HepG2 (cell line): ENCODE results near the gene AHCYL2. TPM values are rescaled to one million over a fixed set of nuclear protein-coding genes. Genes with fewer than 3 reads are reported as not detected.

Experiments
- ATAC-seq: fragments of 200-7000 bp; cut with Tn5 transposase; 3 replicates; pipeline ENCODE4 v1.9.1; 2020; ENCODE audit warnings: mild to moderate bottlenecking, moderate library complexity
- BruUV-seq: library from RNA; stranded (reverse); fragments of 400-500 nt; replicated peaks from 2 replicates; lab custom pipeline; 2021; lab: Mats Ljungman, UMichigan
- CTCF ChIA-PET: fragments of 300-600 bp; formaldehyde crosslinking; extraction: SDS; loops from one replicate; lab custom pipeline; 2021; ENCODE audit warnings: low total read pairs, inconsistent platforms, low intra/inter-chr PET ratio; lab: Yijun Ruan, JAX
- POLR2A ChIA-PET: fragments of 350-600 bp; sonication (Branson Sonifier 250); formaldehyde crosslinking; loops from one replicate; lab custom pipeline; 2020; ENCODE audit warnings: antibody characterized with exemption, inconsistent platforms; lab: Yijun Ruan, JAX
- DNase-seq: peaks from one replicate; pipeline ENCODE4 v3.0.0-alpha.2; 2015; ENCODE audit warnings: low spot score
- FAIRE-seq: peaks from 3 replicates; lab custom pipeline; 2011; peaks lifted over from hg19 to GRCh38; lab: Jason Lieb, UNC
- H2AFZ ChIP-seq: one replicate; pipeline ENCODE4 v1.6.1; 2011; ENCODE audit warnings: low read length, inconsistent platforms
- H3K27ac ChIP-seq: fragments of 300-600 bp; 3 replicates; pipeline ENCODE4 v1.8.0; 2011; ENCODE audit warnings: mixed run types, mild to moderate bottlenecking, mixed read lengths, low read length, inconsistent platforms; ENCODE audit not compliant: insufficient read depth; ENCODE audit errors: extremely low read length
- H3K27me3 ChIP-seq, 2 experiments: fragments of 200-600 bp in 1 of 2; 2 replicates in 1 of 2; 3 replicates in 1 of 2; pipeline versions ENCODE4 v1.6.0 to v1.8.0; 2011; ENCODE audit warnings: low read length in 2 of 2, mild to moderate bottlenecking in 2 of 2, moderate library complexity in 2 of 2, inconsistent platforms in 1 of 2; ENCODE audit not compliant: insufficient read depth in 2 of 2, control insufficient read depth in 1 of 2
- H3K36me3 ChIP-seq, 2 experiments: fragments of 200-600 bp in 1 of 2; replicated peaks in 1 of 2; 2 replicates in 1 of 2; 3 replicates in 1 of 2; pipeline versions ENCODE4 v1.5.1 to v1.8.0; 2011; ENCODE audit warnings: low read length in 2 of 2, inconsistent platforms in 1 of 2; ENCODE audit not compliant: insufficient read depth in 2 of 2, control insufficient read depth in 1 of 2
- H3K4me1 ChIP-seq: 2 replicates; pipeline ENCODE4 v1.5.1; 2012; ENCODE audit warnings: low read length, inconsistent platforms; ENCODE audit not compliant: insufficient read depth
- H3K4me2 ChIP-seq: 2 replicates; pipeline ENCODE4 v1.6.0; 2011; ENCODE audit warnings: low read depth, low read length, inconsistent platforms
- H3K4me3 ChIP-seq, 3 experiments: fragments of 200-600 bp in 1 of 3; sonication (generic), shearing (Covaris generic) in 1 of 3; replicated peaks in 1 of 3; 2 replicates each; pipeline ENCODE4 v1.5.1; 2011 to 2016; ENCODE audit warnings: low read length in 3 of 3, inconsistent platforms in 2 of 3, low read depth in 2 of 3, mild to moderate bottlenecking in 2 of 3, control low read depth in 1 of 3, mixed read lengths in 1 of 3; ENCODE audit not compliant: insufficient read depth in 1 of 3
- H3K79me2 ChIP-seq: one replicate; pipeline ENCODE4 v1.6.1; 2011; ENCODE audit warnings: low read length, inconsistent platforms; ENCODE audit not compliant: insufficient read depth
- H3K9ac ChIP-seq: 2 replicates; pipeline ENCODE4 v1.6.0; 2011; ENCODE audit warnings: mild to moderate bottlenecking, low read depth, low read length, inconsistent platforms; ENCODE audit not compliant: insufficient read depth
- H3K9me3 ChIP-seq: 2 replicates; pipeline ENCODE4 v1.5.1; 2012; ENCODE audit warnings: mild to moderate bottlenecking, low read length
- H4K20me1 ChIP-seq: 2 replicates; pipeline ENCODE4 v1.6.0; 2011; ENCODE audit warnings: inconsistent platforms, mild to moderate bottlenecking, low read length, moderate library complexity; ENCODE audit not compliant: insufficient read depth
- AFF4 ChIP-seq: sonication (generic); formaldehyde crosslinking; IDR thresholded peaks from 2 replicates; pipeline ENCODE4 v1.4.0; 2020; ENCODE audit warnings: missing genetic modification reagents
- JDP2 ChIP-seq: sonication (generic); formaldehyde crosslinking; IDR thresholded peaks from 2 replicates; pipeline ENCODE4 v1.8.1; 2022; ENCODE audit warnings: missing genetic modification reagents, borderline replicate concordance
- JUNB ChIP-seq: sonication (generic); formaldehyde crosslinking; IDR thresholded peaks from 2 replicates; pipeline ENCODE4 v1.8.0; 2022; ENCODE audit warnings: missing genetic modification reagents, mild to moderate bottlenecking, borderline replicate concordance
- MAFK ChIP-seq, 2 experiments: IDR thresholded peaks in 1 of 2; conservative IDR thresholded peaks in 1 of 2; 2 replicates each; pipeline ENCODE4 v1.6.1; 2011; ENCODE audit warnings: improper control_type of control experiment in 2 of 2, low read length in 2 of 2
- NFKB2 ChIP-seq: sonication (generic); formaldehyde crosslinking; IDR thresholded peaks from 2 replicates; pipeline ENCODE4 v1.4.0; 2020; ENCODE audit warnings: missing genetic modification reagents, borderline replicate concordance
- RCOR2 ChIP-seq: IDR thresholded peaks from 2 replicates; pipeline ENCODE4 v1.6.1; 2016; ENCODE audit warnings: missing biosample characterization, missing genetic modification reagents
- SKI ChIP-seq: fragments of 450-650 bp; IDR thresholded peaks from one replicate; pipeline ENCODE4 v1.6.1; 2018; ENCODE audit warnings: mild to moderate bottlenecking; ENCODE audit not compliant: partially characterized antibody
- SRSF9 ChIP-seq: fragments of 200-400 bp; formaldehyde crosslinking; IDR thresholded peaks from 2 replicates; pipeline ENCODE4 v1.6.1; 2018; ENCODE audit warnings: borderline replicate concordance, mild to moderate bottlenecking, low read depth, low read length; ENCODE audit not compliant: insufficient read depth, poor library complexity, severe bottlenecking
- XBP1 ChIP-seq: sonication (generic); formaldehyde crosslinking; IDR thresholded peaks from 2 replicates; pipeline ENCODE4 v1.5.0; 2020; ENCODE audit warnings: missing genetic modification reagents
- ZKSCAN8 ChIP-seq: IDR thresholded peaks from 2 replicates; pipeline ENCODE4 v1.6.1; 2016; ENCODE audit warnings: borderline replicate concordance, missing genetic modification reagents, missing compliant biosample characterization
- ZNF10 ChIP-seq: sonication (generic); formaldehyde crosslinking; IDR thresholded peaks from 2 replicates; pipeline ENCODE4 v1.4.0; 2020; ENCODE audit warnings: mild to moderate bottlenecking, low read depth, missing genetic modification reagents, borderline replicate concordance
- ZNF557 ChIP-seq: sonication (generic); formaldehyde crosslinking; IDR thresholded peaks from 2 replicates; pipeline ENCODE4 v1.4.0; 2020; ENCODE audit warnings: missing genetic modification reagents
- ZNF558 ChIP-seq: sonication (generic); formaldehyde crosslinking; IDR thresholded peaks from 2 replicates; pipeline ENCODE4 v1.9.0; 2022; ENCODE audit warnings: mild to moderate bottlenecking, missing genetic modification reagents, borderline replicate concordance
- ZNF841 ChIP-seq: sonication (generic); formaldehyde crosslinking; IDR thresholded peaks from 2 replicates; pipeline ENCODE4 v1.8.1; 2023; ENCODE audit warnings: missing genetic modification reagents, borderline replicate concordance
- WGBS: methylation state at CpG from one replicate; pipeline ENCODE4 v1.1.6; 2017; ENCODE audit warnings: low lambda C conversion rate; 5-methylcytosine and 5-hydroxymethylcytosine counted together
- in situ Hi-C: cut with HindIII; loops from 2 replicates; pipeline ENCODE4 v1.10.0; 2017; ENCODE audit warnings: low pct_unique_long_range_greater_than_20kb; ENCODE audit not compliant: extremely low pct_ligation_motif_present
- intact Hi-C: fragments of 100-400 bp; cut with micrococcal nuclease; formaldehyde crosslinking; loops from one replicate; pipeline ENCODE4 v1.10.0; 2022; ENCODE audit not compliant: unreplicated experiment
- polyA plus RNA-seq, 8 experiments: library from polyadenylated mRNA; depleted of rRNA in 3 of 8; stranded (reverse) in 7 of 8; unstranded in 1 of 8; fragments of >200 nt; fragmentation: Illumina TruSeq in 4 of 8; extraction: Trizol in 4 of 8; gene quantifications; 2 replicates each; pipeline versions ENCODE4 v1.2.1 to v1.2.3, GENCODE V29; 2011 to 2016; ENCODE audit warnings: low read depth in 4 of 8, missing spikeins in 1 of 8, mixed read lengths in 1 of 8; ENCODE audit not compliant: insufficient read depth in 1 of 8
- total RNA-seq, 5 experiments: library from RNA; depleted of rRNA; stranded (reverse); fragments of >200 nt; fragmentation: Illumina TruSeq; extraction: Trizol; gene quantifications; 2 replicates each; pipeline ENCODE4 v1.2.3, GENCODE V29; 2016; ENCODE audit warnings: low read depth in 1 of 5
- TF ChIP-seq, protein P1 (sequence below): sonication (generic); formaldehyde crosslinking; IDR thresholded peaks from 2 replicates; pipeline ENCODE4 v1.4.0; 2020; ENCODE audit warnings: missing genetic modification reagents

AHCYL2 gene
- total and polyA plus RNA-seq, 2 of the 13 experiments (the other 11 are each of a cell fraction or from before 2014, with no cell fraction given), result 9.5 to 14.7 TPM

- TF ChIP-seq, protein P1, sequence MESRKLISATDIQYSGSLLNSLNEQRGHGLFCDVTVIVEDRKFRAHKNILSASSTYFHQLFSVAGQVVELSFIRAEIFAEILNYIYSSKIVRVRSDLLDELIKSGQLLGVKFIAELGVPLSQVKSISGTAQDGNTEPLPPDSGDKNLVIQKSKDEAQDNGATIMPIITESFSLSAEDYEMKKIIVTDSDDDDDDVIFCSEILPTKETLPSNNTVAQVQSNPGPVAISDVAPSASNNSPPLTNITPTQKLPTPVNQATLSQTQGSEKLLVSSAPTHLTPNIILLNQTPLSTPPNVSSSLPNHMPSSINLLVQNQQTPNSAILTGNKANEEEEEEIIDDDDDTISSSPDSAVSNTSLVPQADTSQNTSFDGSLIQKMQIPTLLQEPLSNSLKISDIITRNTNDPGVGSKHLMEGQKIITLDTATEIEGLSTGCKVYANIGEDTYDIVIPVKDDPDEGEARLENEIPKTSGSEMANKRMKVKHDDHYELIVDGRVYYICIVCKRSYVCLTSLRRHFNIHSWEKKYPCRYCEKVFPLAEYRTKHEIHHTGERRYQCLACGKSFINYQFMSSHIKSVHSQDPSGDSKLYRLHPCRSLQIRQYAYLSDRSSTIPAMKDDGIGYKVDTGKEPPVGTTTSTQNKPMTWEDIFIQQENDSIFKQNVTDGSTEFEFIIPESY (CRISPR knock-in tag), result no peak
- TF ChIP-seq MAFK (conservative IDR thresholded peaks at IDR 0.05 in 1 of 2, IDR thresholded peaks at IDR 0.05 in 1 of 2; ENCODE audit: low read length in 2 of 2), result peak; percentile 48 to 60; a peak in 3 of 4 replicates
- TF ChIP-seq, all 625 proteins: peak for 2
These were observed 1.2 kb downstream of the AHCYL2 start (continued) for GRCh38 chr7:129225931-129226572.

DNA sequence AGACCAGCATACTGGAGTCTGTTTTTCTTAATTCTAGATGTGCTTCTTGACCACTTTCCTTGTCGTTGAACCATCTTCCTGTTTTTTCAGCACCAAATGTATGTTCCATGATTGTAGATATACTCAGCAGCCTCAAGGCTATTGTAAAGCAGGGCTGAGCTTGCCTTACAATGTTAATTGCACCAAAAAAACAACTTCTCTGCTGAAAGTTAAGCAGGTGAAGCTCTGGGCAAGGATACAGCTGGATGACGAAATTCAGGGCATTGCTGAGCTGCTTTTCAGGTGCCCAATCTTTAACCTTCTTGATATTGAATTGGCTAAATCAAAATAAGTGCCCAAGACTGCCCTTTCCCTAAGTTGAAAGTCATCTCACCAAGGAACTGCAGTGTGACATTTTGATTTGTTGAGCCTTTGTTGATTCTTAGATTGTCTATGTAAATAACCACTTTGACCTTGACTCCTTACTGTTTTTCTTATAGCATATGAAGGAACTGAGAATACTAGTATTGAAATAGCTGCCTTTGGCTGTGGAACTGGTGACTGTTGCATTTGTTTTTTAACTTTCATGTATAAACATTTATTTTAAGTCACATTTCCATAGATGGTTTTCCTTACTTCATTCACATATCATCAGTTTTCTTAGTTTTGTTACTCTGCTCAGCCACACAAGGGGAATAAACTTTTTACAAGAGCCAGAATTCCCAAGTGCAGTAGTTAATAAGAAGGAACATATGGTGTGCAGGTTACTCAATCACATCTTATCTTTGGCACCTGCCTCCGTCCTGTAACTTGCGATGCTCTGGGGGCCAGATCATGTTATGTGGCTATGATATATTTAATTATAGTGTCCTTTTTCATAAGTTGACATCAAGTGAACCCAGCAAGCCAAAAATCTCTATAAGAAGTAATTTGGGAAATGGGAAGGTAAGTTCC is 3.1 kb downstream of the AHCYL2 start:
- in situ Hi-C loops, result no loop called here
- no peak for ATAC-seq
- H4K20me1 ChIP-seq, result no peaks in the 10 kb centered on the region
- no peak for TF ChIP-seq ZNF557 (CRISPR knock-in tag)
- TF ChIP-seq AFF4, result no peak
- TF ChIP-seq SRSF9, result no peak
- no peak for TF ChIP-seq ZNF841 (CRISPR knock-in tag)
- no peak for TF ChIP-seq SKI
- TF ChIP-seq ZNF558 (CRISPR knock-in tag), result no peak
- TF ChIP-seq JDP2, result no peak
- TF ChIP-seq JUNB (CRISPR knock-in tag), result no peak
- TF ChIP-seq ZKSCAN8, result no peak
- TF ChIP-seq RCOR2 (CRISPR knock-in tag), result no peak
- TF ChIP-seq NFKB2 (CRISPR knock-in tag), result no peak
- TF ChIP-seq XBP1 (CRISPR knock-in tag), result no peak
- no peak for TF ChIP-seq ZNF10

More for the DNA sequence above, 3.1 kb downstream of the AHCYL2 start:
- WGBS, result 98% methylated on average over 4 of the region's 4 CpGs
- no peak for DNase-seq
- Histone ChIP-seq H3K36me3 (no peaks in the 10 kb centered on the region), H3K79me2 (peaks cover 23% of the 10 kb centered on the region), H3K4me3 (no peak overlapping the region), H3K27ac (no peak overlapping the region), H3K4me2 (no peak overlapping the region), H2AFZ (no peak overlapping the region), H3K9me3 (no peaks in the 10 kb centered on the region), H3K27me3 (no peaks in the 10 kb centered on the region), H3K9ac (no peak overlapping the region), H3K4me1 (peaks cover 20% of the 10 kb centered on the region)
- ChIA-PET CTCF (no interaction called here), POLR2A (interaction anchor here (0.7 kb wide), 1 partner anchor 82 kb away, joined by 3 read pairs; no protein-coding TSS in a partner anchor)
- no peak for FAIRE-seq
- no TSS peak for BruUV-seq
- intact Hi-C loops, result no loop called here
